ENCODE results near the gene DLG1.

GRCh38 chr3:197239857-197240256 is 58.6 kb downstream of the DLG1 start:
- TF ChIP-seq POLR2A (IDR thresholded peaks at IDR 0.05) = no peak
- no peak for TF ChIP-seq CTCF (IDR thresholded peaks at IDR 0.05)
